ENCODE data around the gene FHIT.

GRCh38 chr3:60575718-60576272 lies 675.5 kb downstream of the FHIT start:
- TF ChIP-seq CTCF (IDR thresholded peaks at IDR 0.05), result no peak
- no peak for TF ChIP-seq EP300 (IDR thresholded peaks at IDR 0.05; ENCODE audit: low read depth)
- TF ChIP-seq POLR2A (IDR thresholded peaks at IDR 0.05), result no peak

Measured in transverse colon (tissue), 3 donors.